HG02763 (cell line): ENCODE measurements around the gene CPSF6.

Experiments used
- ATAC-seq: cut with Tn5 transposase; IDR thresholded peaks from one replicate; pipeline ENCODE4 v1.9.1; 2021; ENCODE audit warnings: mild to moderate bottlenecking, moderate library complexity; ENCODE audit not compliant: unreplicated experiment

The CPSF6 gene

DNA sequence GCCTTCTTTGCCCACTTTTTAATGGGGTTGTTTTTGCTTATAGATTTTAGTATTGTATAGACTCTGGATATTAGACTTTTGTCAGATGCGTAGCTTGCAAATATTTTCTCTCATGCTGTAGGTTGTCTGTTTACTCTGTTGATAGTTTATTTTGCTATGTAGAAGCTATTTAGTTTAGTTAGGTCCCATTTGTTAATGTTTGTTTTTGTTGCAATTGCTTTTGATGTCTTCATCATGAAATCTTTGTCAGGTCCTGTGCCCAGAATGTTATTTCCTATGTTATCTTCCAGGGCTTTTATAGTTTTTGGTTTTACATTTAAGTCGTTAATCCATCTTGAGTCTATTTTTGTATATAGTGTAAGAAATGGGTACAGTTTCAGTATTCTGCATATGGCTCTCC, 78.9 kb downstream of the CPSF6 start:
- no peak for ATAC-seq

DNA sequence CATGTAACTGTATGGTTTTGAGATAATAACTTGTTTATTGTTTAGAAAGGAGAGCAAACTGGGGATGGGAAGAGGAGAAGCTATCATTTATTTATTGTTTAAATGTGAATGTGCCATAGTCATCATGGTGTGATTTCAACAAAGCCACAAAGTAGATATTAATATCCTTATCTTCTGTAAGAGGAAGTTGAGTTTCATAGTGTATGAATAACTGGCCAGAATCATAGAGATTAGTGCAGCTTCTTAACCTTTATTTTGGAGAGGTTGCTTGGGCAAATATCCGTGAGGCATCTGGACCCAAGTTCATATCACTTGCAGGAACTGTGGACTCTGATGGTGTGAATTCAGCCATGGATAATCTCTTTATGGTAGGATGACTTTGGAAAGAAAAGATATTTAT, 82.0 kb downstream of the CPSF6 start:
- no peak for ATAC-seq
